22Rv1 (cell line): ENCODE results near the gene NTNG1.

Experiments
- ZFX ChIP-seq: fragments of 450-650 bp; IDR thresholded peaks from 2 replicates; pipeline ENCODE4 v1.6.1; 2017; ENCODE audit warnings: antibody characterized with exemption, borderline replicate concordance
- TF ChIP-seq, protein P1 (sequence below): fragments of 450-650 bp; IDR thresholded peaks from 2 replicates; pipeline ENCODE4 v1.5.1; 2017; ENCODE audit warnings: mild to moderate bottlenecking

DNA sequence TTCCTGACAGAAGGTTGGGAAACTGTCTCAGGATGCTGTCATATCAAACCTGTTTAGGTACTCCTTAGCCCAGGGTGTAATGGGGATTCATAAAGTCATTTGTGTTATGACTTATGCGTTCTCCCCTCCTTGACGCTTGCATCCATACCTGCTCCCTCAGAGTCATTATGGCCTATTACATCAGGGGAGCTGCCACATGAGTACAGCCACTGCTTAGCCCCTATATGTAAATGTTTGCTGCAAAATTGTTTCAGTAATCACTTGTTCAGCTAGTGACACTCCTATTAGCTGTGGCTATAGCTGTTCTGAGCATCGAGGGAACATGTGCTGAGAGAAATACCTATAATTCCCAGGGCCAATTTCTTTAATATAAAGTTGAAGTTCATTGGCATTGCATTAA is 10.5 kb downstream of the NTNG1 start:
- TF ChIP-seq, protein P1, sequence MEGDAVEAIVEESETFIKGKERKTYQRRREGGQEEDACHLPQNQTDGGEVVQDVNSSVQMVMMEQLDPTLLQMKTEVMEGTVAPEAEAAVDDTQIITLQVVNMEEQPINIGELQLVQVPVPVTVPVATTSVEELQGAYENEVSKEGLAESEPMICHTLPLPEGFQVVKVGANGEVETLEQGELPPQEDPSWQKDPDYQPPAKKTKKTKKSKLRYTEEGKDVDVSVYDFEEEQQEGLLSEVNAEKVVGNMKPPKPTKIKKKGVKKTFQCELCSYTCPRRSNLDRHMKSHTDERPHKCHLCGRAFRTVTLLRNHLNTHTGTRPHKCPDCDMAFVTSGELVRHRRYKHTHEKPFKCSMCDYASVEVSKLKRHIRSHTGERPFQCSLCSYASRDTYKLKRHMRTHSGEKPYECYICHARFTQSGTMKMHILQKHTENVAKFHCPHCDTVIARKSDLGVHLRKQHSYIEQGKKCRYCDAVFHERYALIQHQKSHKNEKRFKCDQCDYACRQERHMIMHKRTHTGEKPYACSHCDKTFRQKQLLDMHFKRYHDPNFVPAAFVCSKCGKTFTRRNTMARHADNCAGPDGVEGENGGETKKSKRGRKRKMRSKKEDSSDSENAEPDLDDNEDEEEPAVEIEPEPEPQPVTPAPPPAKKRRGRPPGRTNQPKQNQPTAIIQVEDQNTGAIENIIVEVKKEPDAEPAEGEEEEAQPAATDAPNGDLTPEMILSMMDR = no peak
- no peak for TF ChIP-seq ZFX
